ENCODE results near the gene TYK2. TPM values are rescaled to one million over a fixed set of nuclear protein-coding genes. Genes with fewer than 3 reads are reported as not detected.

Gene TYK2
- total RNA-seq, 1 donor from 2014 or later, result 131 TPM

Small RNAs within 50 kb of the gene (microRNA-seq; reads per million reads assigned to microRNA genes)
- not detected for gene MIR1181

Other genes with a start within 250 kb of the TYK2 start
- 85.0 and 167 TPM in 2 replicates for gene DNMT1, start 185.6 kb downstream of the TYK2 start, total RNA-seq (ENCODE audit: low replicate concordance)
- gene S1PR2, start 149.2 kb downstream of the TYK2 start, total RNA-seq (ENCODE audit: low replicate concordance), result 8.0 and 23.3 TPM in 2 replicates
- gene MRPL4, start 128.4 kb downstream of the TYK2 start, total RNA-seq (ENCODE audit: low replicate concordance), result 67.3 and 68.0 TPM in 2 replicates
- 3.3 and 3.6 TPM in 2 replicates for gene ICAM1, start 109.5 kb downstream of the TYK2 start, total RNA-seq (ENCODE audit: low replicate concordance)
- gene ICAM4, start 93.6 kb downstream of the TYK2 start, total RNA-seq (ENCODE audit: low replicate concordance), result 2.8 and 5.3 TPM in 2 replicates
- 2.3 and 3.8 TPM in 2 replicates for gene ICAM5, start 90.6 kb downstream of the TYK2 start, total RNA-seq (ENCODE audit: low replicate concordance)
- gene ZGLP1, start 70.8 kb downstream of the TYK2 start, total RNA-seq (ENCODE audit: low replicate concordance), result 5.5 and 17.0 TPM in 2 replicates
- gene FDX2, start 64.6 kb downstream of the TYK2 start, total RNA-seq (ENCODE audit: low replicate concordance), result 18.8 and 23.3 TPM in 2 replicates
- 42.5 and 48.4 TPM in 2 replicates for gene RAVER1, start 47.0 kb downstream of the TYK2 start, total RNA-seq (ENCODE audit: low replicate concordance)
- 5.8 and 8.2 TPM in 2 replicates for gene ICAM3, start 40.9 kb downstream of the TYK2 start, total RNA-seq (ENCODE audit: low replicate concordance)
- 125 and 126 TPM in 2 replicates for gene CDC37, start 23.0 kb upstream of the TYK2 start, total RNA-seq (ENCODE audit: low replicate concordance)
- gene PDE4A, start 40.0 kb upstream of the TYK2 start, total RNA-seq (ENCODE audit: low replicate concordance), result 0.90 and 1.6 TPM in 2 replicates
- 49.7 and 71.2 TPM in 2 replicates for gene KEAP1, start 122.8 kb upstream of the TYK2 start, total RNA-seq (ENCODE audit: low replicate concordance)
- gene S1PR5, start 136.9 kb upstream of the TYK2 start, total RNA-seq (ENCODE audit: low replicate concordance), result 0.21 and 1.1 TPM in 2 replicates
- 35.8 and 44.6 TPM in 2 replicates for gene ATG4D, start 163.3 kb upstream of the TYK2 start, total RNA-seq (ENCODE audit: low replicate concordance)
- 19.0 and 34.4 TPM in 2 replicates for gene KRI1, start 185.4 kb upstream of the TYK2 start, total RNA-seq (ENCODE audit: low replicate concordance)
- gene CDKN2D, start 188.4 kb upstream of the TYK2 start, total RNA-seq (ENCODE audit: low replicate concordance), result 4.8 and 6.5 TPM in 2 replicates
- gene AP1M2, start 206.7 kb upstream of the TYK2 start, total RNA-seq (ENCODE audit: low replicate concordance), result 45.2 and 104 TPM in 2 replicates
- 148 and 227 TPM in 2 replicates for gene SLC44A2, start 245.0 kb upstream of the TYK2 start, total RNA-seq (ENCODE audit: low replicate concordance)

Measured in type B pancreatic cell (in vitro differentiated cells).